Stimulated activated naive CD8-positive, alpha-beta T cell treated with anti-CD3 and anti-CD28 coated beads, Interleukin-15, Interleukin-2, amounts not matched to agents 100 U/mL and 50 U/mL, for 24 hours (primary cell): ENCODE results near the gene CRYBG1.

ENCODE experiments used
- ATAC-seq: fragments of 150-1000 bp; cut with Tn5 transposase; one replicate; pipeline ENCODE4 v1.10.0; 2021
- DNase-seq: peaks from one replicate; pipeline ENCODE4 v3.0.0; 2021

Gene CRYBG1

GRCh38 chr6:106608080-106608668 lies 247.7 kb downstream of the CRYBG1 start:
- DNase-seq (peak; percentile 11), ATAC-seq (peak; percentile 63)

- ATAC-seq (no peak), DNase-seq (no peak)
Measured at GRCh38 chr6:106609699-106610098, 249.2 kb downstream of the CRYBG1 start.

- DNase-seq, result no peak
- no peak for ATAC-seq
Measured at GRCh38 chr6:106611030-106611429, 250.5 kb downstream of the CRYBG1 start.

GRCh38 chr6:106612671-106613416 lies 252.3 kb downstream of the CRYBG1 start:
- peak; percentile 19 for ATAC-seq
- no peak for DNase-seq

GRCh38 chr6:106613590-106613989 lies 253.1 kb downstream of the CRYBG1 start:
- DNase-seq (no peak), ATAC-seq (no peak)

GRCh38 chr6:106614166-106614565 lies 253.6 kb downstream of the CRYBG1 start:
- DNase-seq, result no peak

GRCh38 chr6:106614592-106615257 lies 254.2 kb downstream of the CRYBG1 start:
- ATAC-seq, result no peak
- DNase-seq, result no peak

More at GRCh38 chr6:106614166-106614565, 253.6 kb downstream of the CRYBG1 start:
- ATAC-seq, result no peak

- no peak for ATAC-seq
- DNase-seq, result no peak
Measured at GRCh38 chr6:106617302-106617701, 256.8 kb downstream of the CRYBG1 start.

- no peak for DNase-seq
- ATAC-seq, result no peak
Measured at GRCh38 chr6:106617857-106618256, 257.3 kb downstream of the CRYBG1 start.

- DNase-seq (no peak), ATAC-seq (no peak)
Measured at GRCh38 chr6:106618324-106618723, 257.8 kb downstream of the CRYBG1 start.

- DNase-seq, result no peak
- no peak for ATAC-seq
Measured at GRCh38 chr6:106619223-106619622, 258.7 kb downstream of the CRYBG1 start.

GRCh38 chr6:106620931-106621672 lies 260.6 kb downstream of the CRYBG1 start:
- ATAC-seq, result no peak
- no peak for DNase-seq
